GM12891 (cell line): Measurements from ENCODE around the gene OTX1.

Experiments
- PAX5 ChIP-seq: IDR thresholded peaks from 2 replicates; pipeline ENCODE4 v1.6.1; 2011; ENCODE audit warnings: low read length, moderate library complexity, mild to moderate bottlenecking; ENCODE audit not compliant: insufficient read depth, severe bottlenecking
- POLR2A ChIP-seq: IDR thresholded peaks from 2 replicates; pipeline ENCODE4 v1.6.1; 2011; ENCODE audit warnings: low read depth, low read length, control low read depth
- POLR2AphosphoS5 ChIP-seq: IDR thresholded peaks from 2 replicates; pipeline ENCODE4 v1.6.1; 2011; ENCODE audit warnings: low read depth, low read length, control low read depth

DNA sequence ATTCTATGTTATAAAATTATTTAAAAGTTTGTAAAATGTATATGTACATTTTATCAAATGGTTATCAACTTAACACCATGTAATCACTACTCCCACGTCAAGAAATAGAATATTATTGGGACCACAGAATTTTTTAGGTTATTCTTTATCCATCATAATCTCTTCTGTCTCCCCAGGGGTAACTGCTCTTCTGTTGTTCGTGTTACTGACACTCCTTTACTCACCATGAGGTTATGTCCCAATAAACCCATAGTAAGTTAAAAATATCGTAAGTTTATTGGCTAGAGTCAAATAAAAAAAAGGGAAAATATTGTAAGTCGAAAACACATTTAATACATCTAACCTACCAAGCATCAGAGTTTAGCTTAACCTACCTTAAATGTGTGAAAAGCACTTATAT is 14.0 kb downstream of the OTX1 start:
- TF ChIP-seq POLR2A, result no peak
- no peak for TF ChIP-seq POLR2AphosphoS5
- no peak for TF ChIP-seq PAX5
